Raji (cell line): ENCODE measurements around the gene OTUB1.

Experiments used
- POLR2A ChIP-seq: IDR thresholded peaks from 2 replicates; pipeline ENCODE4 v1.6.1; 2011; ENCODE audit warnings: low read depth, low read length, control low read depth; ENCODE audit not compliant: insufficient read depth

Gene OTUB1

GRCh38 chr11:64038500-64038899 is 52.3 kb downstream of the OTUB1 start:
- no peak for TF ChIP-seq POLR2A

- TF ChIP-seq POLR2A: no peak
Measured at GRCh38 chr11:64039012-64039665, 52.9 kb downstream of the OTUB1 start.

- no peak for TF ChIP-seq POLR2A
Measured at GRCh38 chr11:64040684-64041322, 54.6 kb downstream of the OTUB1 start.

- no peak for TF ChIP-seq POLR2A
Measured at GRCh38 chr11:64041846-64042245, 55.6 kb downstream of the OTUB1 start.

GRCh38 chr11:64042301-64042700 is 56.1 kb downstream of the OTUB1 start:
- no peak for TF ChIP-seq POLR2A

GRCh38 chr11:64043545-64043944 is 57.3 kb downstream of the OTUB1 start:
- no peak for TF ChIP-seq POLR2A

- no peak for TF ChIP-seq POLR2A
Measured at GRCh38 chr11:64044730-64045393, 58.6 kb downstream of the OTUB1 start.

GRCh38 chr11:64045700-64046099 is 59.5 kb downstream of the OTUB1 start:
- TF ChIP-seq POLR2A: no peak
